Measurements from ENCODE around the gene FDPS.

GRCh38 chr1:155277902-155278688 lies 30.6 kb upstream of the FDPS start:
- peak; percentile 96 for TF ChIP-seq REST (tag by site-specific recombination; IDR thresholded peaks at IDR 0.05)
- TF ChIP-seq HOXA7 (CRISPR knock-in tag; IDR thresholded peaks at IDR 0.05; ENCODE audit: borderline replicate concordance): no peak
- no peak for TF ChIP-seq ZNF362 (tag by site-specific recombination; IDR thresholded peaks at IDR 0.05)

Measured in HEK293 (cell line).